Stimulated activated CD4-positive, alpha-beta T cell treated with anti-CD3 and anti-CD28 coated beads, Interleukin-12 subunit alpha, Interleukin-12 subunit beta, amount 100 ng/mL, for 4 hours (primary cell): ENCODE data around the gene EFHC2.

ENCODE experiments used
- DNase-seq: peaks from one replicate; pipeline ENCODE4 v3.0.0-alpha.2; 2020

Gene EFHC2

GRCh38 chrX:44343412-44344141 lies at the start of gene EFHC2:
EFHC2 (minus strand) TSS chrX:44343672; CDS start chrX:44343588, 84 bp downstream.
- peak; percentile 19 for DNase-seq

- DNase-seq: no peak
Measured at GRCh38 chrX:44392767-44393166, 49.3 kb upstream of the EFHC2 start.

GRCh38 chrX:44384688-44385338 lies 41.3 kb upstream of the EFHC2 start:
- no peak for DNase-seq

- DNase-seq: no peak
Measured at GRCh38 chrX:44382871-44383270, 39.4 kb upstream of the EFHC2 start.

- no peak for DNase-seq
Measured at GRCh38 chrX:44352758-44353157, 9.3 kb upstream of the EFHC2 start.

GRCh38 chrX:44349561-44349960 lies 6.1 kb upstream of the EFHC2 start:
- DNase-seq: no peak

GRCh38 chrX:44344687-44345086 lies 1.2 kb upstream of the EFHC2 start:
- DNase-seq: no peak

- DNase-seq: peak; percentile 35
Measured at GRCh38 chrX:44344194-44344593, 722 bp upstream of the EFHC2 start.

- DNase-seq: no peak
Measured at GRCh38 chrX:44342866-44343265, 606 bp downstream of the EFHC2 start.

- no peak for DNase-seq
Measured at GRCh38 chrX:44338361-44338760, 5.1 kb downstream of the EFHC2 start.

GRCh38 chrX:44332437-44332836 lies 11.0 kb downstream of the EFHC2 start:
- DNase-seq: no peak

GRCh38 chrX:44330227-44330626 lies 13.2 kb downstream of the EFHC2 start:
- no peak for DNase-seq

- DNase-seq: no peak
Measured at GRCh38 chrX:44319550-44319949, 23.9 kb downstream of the EFHC2 start.

GRCh38 chrX:44317181-44317580 lies 26.3 kb downstream of the EFHC2 start:
- no peak for DNase-seq

- DNase-seq: no peak
Measured at GRCh38 chrX:44314808-44315207, 28.7 kb downstream of the EFHC2 start.

GRCh38 chrX:44314259-44314734 lies 29.2 kb downstream of the EFHC2 start:
- no peak for DNase-seq

GRCh38 chrX:44312421-44312820 lies 31.1 kb downstream of the EFHC2 start:
- no peak for DNase-seq

- no peak for DNase-seq
Measured at GRCh38 chrX:44310227-44310626, 33.2 kb downstream of the EFHC2 start.

GRCh38 chrX:44308869-44309268 lies 34.6 kb downstream of the EFHC2 start:
- DNase-seq: no peak

GRCh38 chrX:44306356-44306755 lies 37.1 kb downstream of the EFHC2 start:
- no peak for DNase-seq

- DNase-seq: no peak
Measured at GRCh38 chrX:44305921-44306320, 37.6 kb downstream of the EFHC2 start.

- DNase-seq: no peak
Measured at GRCh38 chrX:44303119-44303518, 40.4 kb downstream of the EFHC2 start.

- no peak for DNase-seq
Measured at GRCh38 chrX:44299177-44299576, 44.3 kb downstream of the EFHC2 start.

GRCh38 chrX:44291468-44292092 lies 51.9 kb downstream of the EFHC2 start:
- DNase-seq: no peak
